ENCODE data around the gene ARHGAP26.

ARHGAP26 gene, protein sequence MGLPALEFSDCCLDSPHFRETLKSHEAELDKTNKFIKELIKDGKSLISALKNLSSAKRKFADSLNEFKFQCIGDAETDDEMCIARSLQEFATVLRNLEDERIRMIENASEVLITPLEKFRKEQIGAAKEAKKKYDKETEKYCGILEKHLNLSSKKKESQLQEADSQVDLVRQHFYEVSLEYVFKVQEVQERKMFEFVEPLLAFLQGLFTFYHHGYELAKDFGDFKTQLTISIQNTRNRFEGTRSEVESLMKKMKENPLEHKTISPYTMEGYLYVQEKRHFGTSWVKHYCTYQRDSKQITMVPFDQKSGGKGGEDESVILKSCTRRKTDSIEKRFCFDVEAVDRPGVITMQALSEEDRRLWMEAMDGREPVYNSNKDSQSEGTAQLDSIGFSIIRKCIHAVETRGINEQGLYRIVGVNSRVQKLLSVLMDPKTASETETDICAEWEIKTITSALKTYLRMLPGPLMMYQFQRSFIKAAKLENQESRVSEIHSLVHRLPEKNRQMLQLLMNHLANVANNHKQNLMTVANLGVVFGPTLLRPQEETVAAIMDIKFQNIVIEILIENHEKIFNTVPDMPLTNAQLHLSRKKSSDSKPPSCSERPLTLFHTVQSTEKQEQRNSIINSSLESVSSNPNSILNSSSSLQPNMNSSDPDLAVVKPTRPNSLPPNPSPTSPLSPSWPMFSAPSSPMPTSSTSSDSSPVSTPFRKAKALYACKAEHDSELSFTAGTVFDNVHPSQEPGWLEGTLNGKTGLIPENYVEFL

GRCh38 chr5:142769793-142770649, at the start of gene ARHGAP26:
ARHGAP26 (plus strand) TSS chr5:142770377; CDS start chr5:142770762, 385 bp downstream.
- peak; percentile 81 for FAIRE-seq

GRCh38 chr5:142720641-142721271, 49.4 kb upstream of the ARHGAP26 start:
- no peak for FAIRE-seq

GRCh38 chr5:142722146-142722545, 48.0 kb upstream of the ARHGAP26 start:
- FAIRE-seq = no peak

DNA sequence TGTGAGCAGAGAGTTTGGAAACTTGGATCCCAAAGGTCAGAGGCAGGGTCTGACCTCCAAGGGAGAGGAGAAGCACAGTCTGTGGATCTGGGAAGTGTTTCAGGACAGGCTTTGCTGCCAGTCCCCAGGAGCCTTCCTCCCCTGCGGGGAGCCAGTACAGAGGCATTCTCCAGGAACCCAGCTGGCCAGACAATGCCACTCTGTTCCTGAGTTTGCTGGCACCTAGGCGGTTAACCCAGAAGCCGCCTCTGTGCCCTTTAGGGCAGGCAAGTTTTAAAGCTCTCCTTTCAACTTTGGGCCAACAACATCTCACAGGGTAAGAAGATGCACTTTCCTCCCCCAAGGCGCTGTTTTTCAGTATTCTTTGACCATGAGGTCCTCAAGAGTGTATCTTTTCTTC, 47.3 kb upstream of the ARHGAP26 start:
- no peak for FAIRE-seq

DNA sequence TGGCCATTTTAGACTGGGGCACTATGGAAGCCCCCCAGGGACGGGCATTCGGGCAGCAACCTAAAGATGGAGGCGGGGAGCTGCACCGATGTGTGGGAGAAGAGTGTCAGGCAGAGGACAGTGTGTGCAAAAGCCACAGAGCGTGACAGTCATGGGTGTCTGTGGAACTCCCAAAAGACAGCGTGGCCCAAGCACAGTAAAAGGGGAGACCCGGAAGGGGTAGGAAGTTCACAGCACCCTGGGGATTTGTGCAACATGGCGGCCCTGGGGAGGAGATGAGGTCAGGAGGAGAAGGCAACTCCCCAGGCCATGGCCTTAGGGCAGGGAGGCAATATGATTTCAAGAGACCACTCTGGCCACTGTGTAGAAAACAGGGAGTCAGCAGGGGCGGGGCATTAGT, 45.4 kb upstream of the ARHGAP26 start:
- no peak for FAIRE-seq

GRCh38 chr5:142725231-142726187, 44.7 kb upstream of the ARHGAP26 start:
- FAIRE-seq = no peak

DNA sequence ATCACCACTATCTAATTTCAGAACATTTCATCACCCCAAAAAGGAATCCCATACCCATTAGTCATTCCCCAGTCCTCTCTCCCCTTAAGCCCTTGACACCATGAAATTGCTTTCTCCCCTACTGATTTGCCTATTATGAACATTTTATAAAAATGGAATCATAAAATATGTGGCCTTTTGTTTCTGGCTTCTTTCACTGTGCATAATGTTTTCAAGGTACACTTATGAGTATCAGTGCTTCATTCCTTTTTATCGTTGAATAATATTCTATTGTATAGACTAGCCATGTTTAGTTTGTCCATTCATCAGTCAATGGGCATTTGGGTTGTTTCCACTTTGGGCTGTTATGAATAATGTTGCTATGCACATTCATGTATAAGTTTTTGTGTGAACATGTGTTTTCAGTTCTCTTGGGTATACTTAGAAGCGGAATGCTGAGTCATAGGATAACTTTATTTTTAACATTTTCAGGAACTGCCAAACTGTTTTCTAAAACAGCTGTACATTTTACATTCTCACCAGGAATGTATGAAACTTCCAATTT, 43.9 kb upstream of the ARHGAP26 start:
- peak; percentile 29 for FAIRE-seq

DNA sequence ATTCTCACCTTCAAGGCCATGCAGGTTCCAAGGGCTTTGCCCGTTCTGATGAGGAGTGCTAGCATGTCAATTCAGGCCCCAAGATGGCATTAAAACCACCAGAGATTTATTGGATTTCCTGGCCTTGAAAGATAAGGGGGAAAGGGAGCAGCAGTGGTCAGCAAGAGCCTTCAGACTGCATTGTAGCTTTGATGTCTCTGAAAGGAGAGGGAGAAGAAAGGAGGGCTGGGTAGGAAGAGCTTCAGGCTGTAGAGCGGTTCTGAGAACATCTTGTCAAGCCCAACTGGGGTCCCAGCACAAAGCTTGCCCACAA, 42.5 kb upstream of the ARHGAP26 start:
- no peak for FAIRE-seq

- FAIRE-seq = no peak
These were observed 34.6 kb upstream of the ARHGAP26 start for GRCh38 chr5:142735323-142736246.

- FAIRE-seq = no peak
These were observed 33.9 kb upstream of the ARHGAP26 start for GRCh38 chr5:142736247-142736632.

DNA sequence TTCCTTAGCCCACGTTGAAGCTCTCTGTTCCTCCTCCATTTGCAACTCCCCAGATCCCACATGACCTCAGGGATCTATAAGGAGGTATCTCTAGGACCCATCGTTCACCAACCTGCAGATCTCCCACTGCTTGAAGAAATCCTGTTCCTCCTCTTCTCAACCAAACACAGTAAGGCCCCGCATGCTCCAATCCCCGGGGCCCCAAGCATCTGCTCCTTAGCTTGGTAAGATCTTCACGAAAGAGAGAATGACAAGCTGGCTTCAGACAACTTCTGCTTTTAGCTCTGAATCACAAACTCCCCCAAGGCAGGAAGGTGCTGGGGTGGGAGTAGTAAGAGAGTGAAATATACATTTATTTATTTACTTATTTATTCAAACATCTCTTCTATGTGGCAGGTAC, 33.0 kb upstream of the ARHGAP26 start:
- no peak for FAIRE-seq

GRCh38 chr5:142740474-142741242, 29.5 kb upstream of the ARHGAP26 start:
- peak; percentile 83 for FAIRE-seq

- no peak for FAIRE-seq
These were observed 26.4 kb upstream of the ARHGAP26 start for GRCh38 chr5:142743592-142744441.

DNA sequence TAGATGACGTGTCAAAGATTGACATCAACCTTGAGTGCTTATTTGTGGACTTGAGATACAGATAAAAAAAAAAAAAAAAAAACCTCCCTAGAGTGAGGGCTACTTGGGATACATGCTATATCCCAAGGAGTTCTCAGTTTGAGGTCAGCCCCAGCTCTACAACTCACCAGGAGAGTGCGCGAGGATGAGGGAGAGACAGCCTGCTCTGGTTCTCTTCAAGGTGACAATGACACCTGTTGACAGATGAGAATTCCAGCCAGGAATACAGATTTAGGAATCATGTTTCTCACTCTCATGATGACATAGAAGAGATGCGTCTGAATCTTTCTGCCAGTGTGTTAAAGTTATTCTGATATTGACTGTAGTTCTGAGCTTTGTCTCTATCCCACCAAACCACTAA, 24.9 kb upstream of the ARHGAP26 start:
- FAIRE-seq = no peak

- FAIRE-seq = no peak
These were observed 23.4 kb upstream of the ARHGAP26 start for GRCh38 chr5:142746532-142747433.

GRCh38 chr5:142748132-142748531, 22.0 kb upstream of the ARHGAP26 start:
- no peak for FAIRE-seq

DNA sequence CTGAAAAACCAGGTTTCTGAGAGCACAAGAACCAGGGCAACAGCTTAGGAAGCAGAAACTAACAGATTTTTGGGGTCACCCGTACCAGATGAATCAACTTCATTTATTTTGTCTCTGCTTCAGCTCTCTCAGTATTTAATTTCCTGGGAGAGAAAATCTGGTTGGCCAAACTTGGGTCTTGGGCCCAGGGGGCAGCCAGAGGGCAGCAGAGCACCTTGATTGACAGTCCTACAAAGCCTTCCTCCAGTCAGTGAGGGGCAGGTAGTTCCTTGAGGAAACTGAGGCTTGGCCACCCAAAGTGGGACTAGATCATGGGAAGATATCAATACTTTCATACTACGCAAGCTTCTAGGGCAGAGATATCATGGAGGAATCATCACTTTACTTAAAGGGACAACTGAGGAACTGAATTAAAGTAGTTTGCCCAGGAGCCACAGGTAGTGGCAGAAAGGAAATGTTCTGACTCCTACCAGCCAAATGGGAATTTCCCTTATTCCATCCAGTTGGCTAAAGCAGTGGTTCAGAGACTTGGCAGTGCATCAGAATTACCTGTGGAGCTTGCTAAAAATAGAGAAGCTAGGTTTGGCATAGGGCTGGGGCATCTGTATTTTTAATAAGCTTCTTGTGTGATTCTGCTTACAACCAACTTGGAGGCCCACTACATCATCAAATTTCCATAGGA, 21.5 kb upstream of the ARHGAP26 start:
- no peak for FAIRE-seq
